ENCODE data around the gene SORT1. TPM values are rescaled to one million over a fixed set of nuclear protein-coding genes. Genes with fewer than 3 reads are reported as not detected.

The SORT1 gene
- total and polyA plus RNA-seq, 2 of the 4 experiments (the other 2 are of a cell fraction) = 15.8 to 16.7 TPM

- no peak for TF ChIP-seq MAZ (IDR thresholded peaks at IDR 0.05; ENCODE audit: borderline replicate concordance, low read depth, low read length)
These were observed 128.3 kb downstream of the SORT1 start (continued) for GRCh38 chr1:109269212-109269980.

- intact Hi-C loops (cut with micrococcal nuclease) (no loop called here), dilution Hi-C loops (cut with HindIII; ENCODE audit: low sequenced_read_pairs, unreplicated experiment) (no loop called here), in situ Hi-C loops (cut with MboI; ENCODE audit: low sequenced_read_pairs) (loop anchor here (10.0 kb wide), 1 partner anchor 266 kb away; the partner anchor contains the start of gene GPR61)
- Histone ChIP-seq H3K36me3 (ENCODE audit: control insufficient read depth, insufficient read depth, low read length) (peaks cover 2% of the 10 kb centered on the region; the same call in 1 of the 2 replicates), H3K4me3 (ENCODE audit: insufficient read depth, low read depth, low read length) (no peak overlapping the region), H3K9ac (ENCODE audit: low read depth, low read length) (no peak overlapping the region), H2BK120ac (ENCODE audit: low read depth, low read length) (no peak overlapping the region), H2BK5ac (ENCODE audit: low read depth, low read length, poor library complexity, severe bottlenecking) (no peak overlapping the region), H4K5ac (ENCODE audit: low read depth, low read length) (no peak overlapping the region), H3K14ac (replicated peaks; ENCODE audit: low read depth, low read length) (no peak overlapping the region), H2AFZ (replicated peaks; ENCODE audit: low read length, poor library complexity) (no peak overlapping the region), H4K8ac (ENCODE audit: low read depth in 2 of 2, low read length in 2 of 2) (no peak overlapping the region), H3K56ac (ENCODE audit: extremely low read depth, insufficient read depth, low read length) (no peak overlapping the region), H2BK20ac (ENCODE audit: low read depth, low read length) (no peak overlapping the region), H3K4me2 (ENCODE audit: low read depth, low read length) (no peak overlapping the region), H3K4ac (ENCODE audit: low read depth, low read length) (no peak overlapping the region), H3K79me1 (ENCODE audit: low read depth in 1 of 2, low read length in 2 of 2) (no peaks in the 10 kb centered on the region), H2AK9ac (replicated peaks; ENCODE audit: low read depth, low read length, poor library complexity) (peak overlapping the region; percentile 65), H3K9me1 (ENCODE audit: insufficient read depth, low read length) (no peaks in the 10 kb centered on the region), H2BK15ac (ENCODE audit: low read depth, low read length) (no peak overlapping the region), H3K18ac (ENCODE audit: low read depth, low read length) (no peak overlapping the region), H2AK5ac (ENCODE audit: low read depth, low read length) (no peak overlapping the region; the same call in 1 of the 2 replicates), H3K4me1 (ENCODE audit: control insufficient read depth, insufficient read depth, low read length) (no peaks in the 10 kb centered on the region), H4K91ac (ENCODE audit: insufficient read depth, low read depth, low read length) (no peak overlapping the region), H3K23ac (ENCODE audit: low read depth, low read length) (no peak overlapping the region), H3K27ac (ENCODE audit: insufficient read depth, low read length) (no peak overlapping the region), H3K27me3 (ENCODE audit: control insufficient read depth, insufficient read depth, low read length) (no peaks in the 10 kb centered on the region), H3K9me3 (ENCODE audit: control insufficient read depth, insufficient read depth, low read length) (peaks cover 2% of the 10 kb centered on the region; the same call in 1 of the 2 replicates), H4K20me1 (ENCODE audit: insufficient read depth, low read length) (no peaks in the 10 kb centered on the region)
- 88% methylated on average over 11 of the region's 29 CpGs; no CpG with 5 or more reads in 1 of the 2 experiments for WGBS, 2 experiments (ENCODE audit: extremely low coverage in 2 of 2, insufficient read length in 1 of 2)
- no TSS peak for BruUV-seq (replicated peaks)
- ATAC-seq (ENCODE audit: low read depth) (no peak), DNase-seq (no peak)
- TF ChIP-seq CTCF (conservative IDR thresholded peaks at IDR 0.05; ENCODE audit: low read depth, low read length) = no peak
- ChIA-PET POLR2A (ENCODE audit: unreplicated experiment) (no interaction called here), CTCF (no interaction called here)
These were observed 129.1 kb downstream of the SORT1 start for GRCh38 chr1:109268431-109269211.
